Measurements from ENCODE around the gene FOXK2. TPM values are rescaled to one million over a fixed set of nuclear protein-coding genes. Genes with fewer than 3 reads are reported as not detected.

FOXK2 gene
- total and polyA plus RNA-seq, 2 donors (not counting 3 experiments of a cell fraction or from before 2014, with no cell fraction given) = 33.4 to 79.3 TPM

DNA sequence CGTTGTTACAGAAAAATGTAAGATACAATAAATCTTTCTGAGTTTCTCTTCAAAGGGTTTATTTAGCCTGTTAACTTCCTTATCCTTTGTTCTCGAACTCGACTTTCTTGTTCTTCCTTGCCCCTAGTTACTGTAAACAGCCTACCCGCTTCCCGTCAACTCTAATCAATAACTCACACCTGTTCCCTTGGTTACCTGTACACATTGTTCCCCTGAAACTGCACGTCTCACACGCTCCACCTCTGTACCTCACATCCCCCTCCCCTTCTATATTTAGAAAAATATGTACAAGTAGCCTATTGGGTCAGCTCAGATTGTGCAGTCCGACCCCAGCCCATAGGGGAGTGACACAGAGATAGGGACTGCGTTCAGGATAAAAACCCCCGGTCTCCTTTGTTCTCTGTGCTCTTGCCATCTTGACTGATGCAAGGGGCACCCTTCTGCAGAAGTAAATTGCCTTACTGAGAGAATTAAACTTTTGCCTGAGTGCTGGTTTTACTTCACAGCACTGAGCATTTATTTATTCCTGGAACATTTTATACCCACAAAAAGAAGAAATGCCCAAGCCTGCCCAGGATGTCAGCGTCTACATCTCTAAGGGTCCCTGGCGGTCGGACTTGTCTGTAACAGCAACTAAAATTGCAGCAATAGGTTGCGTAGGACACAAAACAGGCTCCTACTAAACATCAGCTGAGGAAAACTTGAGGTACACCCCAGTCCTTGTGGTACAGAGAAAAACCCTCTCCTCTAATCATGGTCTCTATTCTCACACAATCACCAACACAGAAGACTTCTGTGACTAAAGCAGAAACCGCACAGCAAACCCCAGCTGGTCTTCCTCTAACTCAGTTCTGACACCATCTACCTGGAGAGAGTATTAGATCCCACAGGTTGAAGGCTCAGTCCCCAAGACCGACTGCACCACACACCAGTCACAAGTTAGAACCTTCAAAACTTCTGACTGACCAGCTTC is 117.4 kb downstream of the FOXK2 start:
- POLR2A ChIA-PET = no interaction called here
- TF ChIP-seq EZH2 (IDR thresholded peaks at IDR 0.05; ENCODE audit: borderline replicate concordance, low read depth, low read length, severe bottlenecking) (no peak), POLR2AphosphoS5 (IDR thresholded peaks at IDR 0.05; ENCODE audit: insufficient read depth, low read depth, low read length) (no peak), MAX (IDR thresholded peaks at IDR 0.05; ENCODE audit: insufficient read depth, insufficient read length) (no peak), MYC (IDR thresholded peaks at IDR 0.05; ENCODE audit: low read depth, low read length) (no peak), GATA2 (IDR thresholded peaks at IDR 0.05; ENCODE audit: insufficient read depth, insufficient read length, low read depth, low read length) (no peak), FOS (IDR thresholded peaks at IDR 0.05; ENCODE audit: borderline replicate concordance, insufficient read depth, low read length) (no peak), POLR2A (IDR thresholded peaks at IDR 0.05; ENCODE audit: low read depth, low read length) (no peak), JUN (IDR thresholded peaks at IDR 0.05; ENCODE audit: borderline replicate concordance, insufficient read depth, insufficient read length, low read depth) (no peak)
- TF ChIP-seq, protein P1, sequence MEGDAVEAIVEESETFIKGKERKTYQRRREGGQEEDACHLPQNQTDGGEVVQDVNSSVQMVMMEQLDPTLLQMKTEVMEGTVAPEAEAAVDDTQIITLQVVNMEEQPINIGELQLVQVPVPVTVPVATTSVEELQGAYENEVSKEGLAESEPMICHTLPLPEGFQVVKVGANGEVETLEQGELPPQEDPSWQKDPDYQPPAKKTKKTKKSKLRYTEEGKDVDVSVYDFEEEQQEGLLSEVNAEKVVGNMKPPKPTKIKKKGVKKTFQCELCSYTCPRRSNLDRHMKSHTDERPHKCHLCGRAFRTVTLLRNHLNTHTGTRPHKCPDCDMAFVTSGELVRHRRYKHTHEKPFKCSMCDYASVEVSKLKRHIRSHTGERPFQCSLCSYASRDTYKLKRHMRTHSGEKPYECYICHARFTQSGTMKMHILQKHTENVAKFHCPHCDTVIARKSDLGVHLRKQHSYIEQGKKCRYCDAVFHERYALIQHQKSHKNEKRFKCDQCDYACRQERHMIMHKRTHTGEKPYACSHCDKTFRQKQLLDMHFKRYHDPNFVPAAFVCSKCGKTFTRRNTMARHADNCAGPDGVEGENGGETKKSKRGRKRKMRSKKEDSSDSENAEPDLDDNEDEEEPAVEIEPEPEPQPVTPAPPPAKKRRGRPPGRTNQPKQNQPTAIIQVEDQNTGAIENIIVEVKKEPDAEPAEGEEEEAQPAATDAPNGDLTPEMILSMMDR (IDR thresholded peaks at IDR 0.05; ENCODE audit: extremely low read depth in 1 of 2, insufficient read depth in 1 of 2, low read depth in 1 of 2, low read length in 2 of 2) = no peak

More for the DNA sequence above, 117.4 kb downstream of the FOXK2 start:
- Histone ChIP-seq H3K4me2 (ENCODE audit: insufficient read depth, low read length) (no peak overlapping the region), H3K4me1 (ENCODE audit: control insufficient read depth, extremely low read depth, insufficient read depth, low read length) (no peaks in the 10 kb centered on the region), H3K4me3 (replicated peaks in 1 of 3; ENCODE audit: insufficient read depth in 1 of 3, low read depth in 1 of 3, low read length in 3 of 3) (no peak overlapping the region), H3K27ac (ENCODE audit: insufficient read depth, low read depth, low read length) (no peak overlapping the region), H3K9me1 (replicated peaks; ENCODE audit: control insufficient read depth, extremely low read depth, insufficient read depth, low read length) (no peaks in the 10 kb centered on the region), H3K9me3 (replicated peaks; ENCODE audit: control insufficient read depth, insufficient read depth, low read length) (no peaks in the 10 kb centered on the region), H3K36me3 (ENCODE audit: control insufficient read depth in 2 of 2, extremely low read depth in 1 of 2, insufficient read depth in 2 of 2, low read length in 2 of 2) (peaks cover under 1 to 17% of the 10 kb centered on the region in 2 experiments), H2AFZ (ENCODE audit: low read depth, low read length) (no peak overlapping the region), H3K9ac (replicated peaks; ENCODE audit: extremely low read depth, insufficient read depth, low read length) (no peak overlapping the region), H4K20me1 (replicated peaks; ENCODE audit: control insufficient read depth, extremely low read depth, insufficient read depth, low read length) (peaks cover 3% of the 10 kb centered on the region), H3K79me2 (ENCODE audit: control insufficient read depth, insufficient read depth, low read length) (peaks cover 69% of the 10 kb centered on the region), H3K27me3 (ENCODE audit: control insufficient read depth in 2 of 2, insufficient read depth in 2 of 2, low read length in 2 of 2) (no peaks in the 10 kb centered on the region)
- intact Hi-C loops (cut with micrococcal nuclease) = no loop called here
- no TSS peak for BruUV-seq (replicated peaks)
- DNase-seq (ENCODE audit: low read depth, low spot score) (peak; percentile 22), FAIRE-seq (no peak)
- CTCF ChIA-PET = interaction anchor here (1.0 kb wide), 1 partner anchor 13 kb away, joined by 3 read pairs; no protein-coding TSS in a partner anchor
- dilution Hi-C loops (cut with MboI; ENCODE audit: extremely low pct_ligation_motif_present, low sequenced_read_pairs) = no loop called here

All from endothelial cell of umbilical vein (primary cell).